Mucosa of descending colon (tissue), 3 donors: ENCODE results near the gene TKFC. TPM values are rescaled to one million over a fixed set of nuclear protein-coding genes. Genes with fewer than 3 reads are reported as not detected.

ENCODE experiments used
- ATAC-seq: fragments of 200-7000 bp; cut with Tn5 transposase; one replicate; pipeline ENCODE4 v1.9.1; 2020; ENCODE audit warnings: mild to moderate bottlenecking, moderate library complexity
- DNase-seq, 3 donors: peaks; one replicate each; pipeline ENCODE4 v3.0.0-alpha.2; 2020
- H3K36me3 ChIP-seq: fragments of 200-600 bp; one replicate; pipeline ENCODE4 v1.8.0; 2021; ENCODE audit warnings: low read depth, mild to moderate bottlenecking
- H3K4me1 ChIP-seq: fragments of 200-600 bp; one replicate; pipeline ENCODE4 v1.8.0; 2021; ENCODE audit warnings: low read depth, mild to moderate bottlenecking
- H3K4me3 ChIP-seq: fragments of 200-600 bp; one replicate; pipeline ENCODE4 v1.8.0; 2021; ENCODE audit warnings: mild to moderate bottlenecking
- H3K9me3 ChIP-seq: fragments of 200-600 bp; one replicate; pipeline ENCODE4 v1.8.0; 2021; ENCODE audit warnings: mild to moderate bottlenecking
- intact Hi-C, 2 donors: fragments of 100-400 bp; cut with DNase I in 1 of 2; cut with micrococcal nuclease in 1 of 2; formaldehyde crosslinking; loops; one replicate each; pipeline versions ENCODE4 v1.11.0 to v1.11.1; 2022; cut with DNase I, micrococcal nuclease
- total RNA-seq, 3 donors: library from RNA; stranded (reverse); fragmentation: NEBNext Ultra II Directional in 2 of 3; extraction: Animal tissue kit (Norgen Biotek cat#: 25700) in 2 of 3; gene quantifications; one replicate each; pipeline versions ENCODE4 v1.2.1 to v1.2.4, GENCODE V29; 2021 to 2023
- TF ChIP-seq, protein P1 (sequence below): fragments of 200-600 bp; IDR thresholded peaks from one replicate; pipeline ENCODE4 v1.8.0; 2022; ENCODE audit warnings: antibody characterized with exemption, mild to moderate bottlenecking
- donor health status: DM: no; HTN: no; CAD: no; lungs with moderate emphysema.
- donor health status: DM: no; HTN: no; CAD: no.
- donor health status: DM: no; HTN: yes; CAD: no.

Gene TKFC
- total RNA-seq, 3 donors from 2014 or later: 30.9 to 78.8 (median 63.1) TPM

DNA sequence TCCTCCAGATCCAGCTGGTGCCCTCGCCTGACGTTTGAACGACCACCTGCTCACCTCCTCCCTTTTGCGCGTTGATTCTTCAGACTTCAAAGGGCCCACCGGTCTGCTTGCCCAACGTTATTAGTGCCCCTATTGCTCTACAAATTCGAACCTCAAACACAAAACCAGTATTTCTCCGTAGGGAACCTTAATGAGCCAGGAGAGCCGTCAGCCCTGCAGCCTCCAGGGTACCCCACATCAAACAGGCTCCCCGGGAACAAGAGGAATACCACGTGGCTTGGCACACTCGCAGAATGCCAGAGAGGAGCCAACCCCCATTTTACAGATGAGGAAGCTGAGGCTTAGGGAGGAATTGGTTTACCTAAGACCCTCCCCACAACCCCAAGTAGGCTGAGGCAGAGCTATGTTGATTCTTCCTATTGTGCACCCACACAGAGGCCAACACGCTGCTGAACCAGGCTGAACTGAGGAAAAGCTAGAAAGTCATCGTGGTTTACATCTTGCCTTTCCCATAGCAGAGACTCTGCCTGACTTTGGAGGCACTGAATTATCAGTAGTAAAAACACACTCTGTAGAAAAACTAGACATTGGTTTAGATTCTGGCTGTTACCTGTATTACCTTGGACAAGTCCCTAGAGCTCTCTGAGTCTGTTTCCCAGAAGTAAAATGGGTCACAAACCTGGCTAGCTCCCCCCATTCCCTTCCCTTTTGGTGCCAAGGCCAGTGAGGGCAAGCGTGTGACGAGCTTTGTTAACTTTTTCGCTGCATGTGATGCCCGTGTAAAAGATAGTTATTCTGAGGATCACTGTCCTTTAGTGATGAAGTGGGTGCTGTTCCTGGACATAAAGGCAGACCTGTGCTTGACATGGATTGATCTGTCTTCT, 764 bp downstream of the TKFC start:
- peak in 1 of 3 donors; percentile 37 for DNase-seq
- TF ChIP-seq, protein P1, sequence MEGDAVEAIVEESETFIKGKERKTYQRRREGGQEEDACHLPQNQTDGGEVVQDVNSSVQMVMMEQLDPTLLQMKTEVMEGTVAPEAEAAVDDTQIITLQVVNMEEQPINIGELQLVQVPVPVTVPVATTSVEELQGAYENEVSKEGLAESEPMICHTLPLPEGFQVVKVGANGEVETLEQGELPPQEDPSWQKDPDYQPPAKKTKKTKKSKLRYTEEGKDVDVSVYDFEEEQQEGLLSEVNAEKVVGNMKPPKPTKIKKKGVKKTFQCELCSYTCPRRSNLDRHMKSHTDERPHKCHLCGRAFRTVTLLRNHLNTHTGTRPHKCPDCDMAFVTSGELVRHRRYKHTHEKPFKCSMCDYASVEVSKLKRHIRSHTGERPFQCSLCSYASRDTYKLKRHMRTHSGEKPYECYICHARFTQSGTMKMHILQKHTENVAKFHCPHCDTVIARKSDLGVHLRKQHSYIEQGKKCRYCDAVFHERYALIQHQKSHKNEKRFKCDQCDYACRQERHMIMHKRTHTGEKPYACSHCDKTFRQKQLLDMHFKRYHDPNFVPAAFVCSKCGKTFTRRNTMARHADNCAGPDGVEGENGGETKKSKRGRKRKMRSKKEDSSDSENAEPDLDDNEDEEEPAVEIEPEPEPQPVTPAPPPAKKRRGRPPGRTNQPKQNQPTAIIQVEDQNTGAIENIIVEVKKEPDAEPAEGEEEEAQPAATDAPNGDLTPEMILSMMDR: no peak
- no peak for ATAC-seq
- peak overlapping the region; percentile 100 for H3K4me3 ChIP-seq
- no peaks in the 10 kb centered on the region for H3K9me3 ChIP-seq
- intact Hi-C loops: no loop called here
- no peaks in the 10 kb centered on the region for H3K36me3 ChIP-seq
- peaks cover 28% of the 10 kb centered on the region for H3K4me1 ChIP-seq

- Histone ChIP-seq H3K4me3 (no peak overlapping the region), H3K9me3 (no peaks in the 10 kb centered on the region), H3K4me1 (peaks cover 28% of the 10 kb centered on the region), H3K36me3 (no peaks in the 10 kb centered on the region)
- no peak for DNase-seq
- TF ChIP-seq, protein P1: no peak
- intact Hi-C loops: loop anchor here in 1 of 2 donors (5.0 kb wide), 1 partner anchor 48 kb away; no protein-coding TSS in a partner anchor
- ATAC-seq: no peak
Measured at GRCh38 chr11:61334434-61335354, 1.7 kb downstream of the TKFC start.

DNA sequence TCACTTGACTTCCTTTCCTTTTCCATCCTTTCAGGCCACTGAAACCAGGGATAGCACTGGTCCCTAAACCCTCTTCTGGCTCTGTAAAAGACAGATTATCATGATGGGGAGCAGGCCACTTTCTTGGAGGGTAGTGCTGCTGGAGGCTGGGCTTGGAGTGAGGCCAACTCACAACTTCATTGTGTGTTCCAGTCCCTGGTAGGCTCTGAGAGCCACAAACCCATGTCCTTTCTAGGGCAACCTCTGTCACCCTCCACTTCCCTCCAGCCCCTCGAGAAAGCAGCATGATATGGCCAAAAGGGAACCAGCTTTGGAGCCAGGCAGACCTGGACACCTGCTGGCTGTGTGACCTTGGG, 2.3 kb downstream of the TKFC start:
- TF ChIP-seq, protein P1: no peak
- H3K4me1 ChIP-seq: peaks cover 28% of the 10 kb centered on the region
- H3K4me3 ChIP-seq: no peak overlapping the region
- DNase-seq (no peak), ATAC-seq (no peak)
- H3K36me3 ChIP-seq: no peaks in the 10 kb centered on the region
- intact Hi-C loops: loop anchor here in 1 of 2 donors (5.0 kb wide), 1 partner anchor 47 kb away; no protein-coding TSS in a partner anchor
- H3K9me3 ChIP-seq: no peaks in the 10 kb centered on the region

DNA sequence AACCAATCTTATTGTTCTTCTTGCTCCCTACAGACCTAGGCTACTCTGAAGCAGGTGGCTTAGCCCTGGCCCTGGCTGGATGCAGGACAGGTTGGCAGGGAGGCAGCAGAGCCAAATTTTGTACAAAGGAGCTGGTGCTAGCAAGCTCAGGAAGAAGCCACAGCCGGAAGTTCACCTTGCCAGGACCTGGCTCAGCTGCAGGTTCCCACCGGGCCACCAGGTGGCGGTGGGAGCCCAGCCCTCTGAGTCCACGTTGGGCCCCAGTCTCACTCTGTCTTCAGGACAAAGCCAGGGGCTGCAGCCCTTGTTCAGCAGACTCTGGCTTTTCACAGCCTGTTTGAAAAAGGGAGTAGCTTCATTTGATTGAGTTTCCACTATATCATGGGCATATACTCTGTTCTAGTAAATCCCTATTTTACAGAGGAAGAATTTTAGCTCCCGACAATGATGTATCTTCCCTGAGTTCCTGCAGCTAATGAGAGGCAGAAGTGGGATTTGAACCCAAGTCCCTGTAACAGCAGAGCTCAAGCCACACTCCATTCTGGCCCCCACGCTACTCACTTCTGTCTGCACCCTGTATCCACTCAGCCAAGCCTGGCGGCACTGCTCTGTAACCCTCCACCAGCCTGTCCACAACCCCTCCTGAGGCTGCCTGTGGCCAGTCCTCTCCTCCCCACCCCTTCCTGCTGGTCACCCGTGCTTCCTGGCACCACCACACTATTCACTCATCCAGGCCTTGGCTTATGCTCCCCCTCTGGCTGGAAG, 3.3 kb downstream of the TKFC start:
- intact Hi-C loops: loop anchor here (2.0 to 5.0 kb wide), 2 partner anchors 46 to 48 kb away; no protein-coding TSS in a partner anchor
- no peaks in the 10 kb centered on the region for H3K9me3 ChIP-seq
- H3K4me3 ChIP-seq: no peak overlapping the region
- H3K36me3 ChIP-seq: no peaks in the 10 kb centered on the region
- TF ChIP-seq, protein P1: peak; percentile 97
- peak; percentile 86 to 90 (median 88) for DNase-seq
- H3K4me1 ChIP-seq: peaks cover 21% of the 10 kb centered on the region
- peak; percentile 80 for ATAC-seq
